H1 (cell line): ENCODE results near the gene CD248. TPM values are rescaled to one million over a fixed set of nuclear protein-coding genes. Genes with fewer than 3 reads are reported as not detected.

Experiments
- ASH2L ChIP-seq: fragments of 200-600, 300-600 bp; sonication (generic); IDR thresholded peaks from one replicate; pipeline ENCODE4 v1.7.1; 2017; ENCODE audit warnings: low read length
- HDAC6 ChIP-seq: IDR thresholded peaks from one replicate; pipeline ENCODE4 v1.7.1; 2012; ENCODE audit warnings: low read depth, mild to moderate bottlenecking, inconsistent platforms, low read length, moderate library complexity
- TCF12 ChIP-seq: IDR thresholded peaks from 2 replicates; pipeline ENCODE4 v1.6.1; 2011; ENCODE audit warnings: low read depth, mild to moderate bottlenecking, low read length
- polyA plus RNA-seq, 7 experiments: library from polyadenylated mRNA; depleted of rRNA in 3 of 7; stranded (reverse) in 5 of 7; unstranded in 2 of 7; fragments of >200 nt in 5 of 7; fragments of 200-250 nt in 2 of 7; gene quantifications; 1 replicate in 5 of 7; 2 replicates in 1 of 7; 4 replicates in 1 of 7; pipeline versions ENCODE4 v1.2.1 to v1.2.3, GENCODE V29; 2011 to 2013; ENCODE audit warnings: missing spikeins in 2 of 7, mixed read lengths in 2 of 7
- total RNA-seq: library from RNA; stranded (reverse); fragmentation: NEBNext Ultra II Directional; extraction: Animal tissue kit (Norgen Biotek cat#: 25700); gene quantifications from 2 replicates; pipeline ENCODE4 v1.2.1, GENCODE V29; 2021

The CD248 gene
- total and polyA plus RNA-seq, 2 of the 8 experiments (the other 6 are each of a cell fraction or from before 2014, with no cell fraction given): 2.7 to 3.9 TPM

- no peak for TF ChIP-seq ASH2L
- no peak for TF ChIP-seq TCF12
- TF ChIP-seq HDAC6: no peak
- TF ChIP-seq, all 59 proteins: peak for 0
These were observed 1.7 kb upstream of the CD248 start (continued) for GRCh38 chr11:66318600-66318970.
